IPS DF 19.7 (cell line): ENCODE data around the gene PRRT2.

ENCODE experiments used
- DNase-seq: peaks from one replicate; pipeline ENCODE4 v3.0.0-alpha.2; 2013; ENCODE audit warnings: low read depth, low spot score

PRRT2 gene

DNA sequence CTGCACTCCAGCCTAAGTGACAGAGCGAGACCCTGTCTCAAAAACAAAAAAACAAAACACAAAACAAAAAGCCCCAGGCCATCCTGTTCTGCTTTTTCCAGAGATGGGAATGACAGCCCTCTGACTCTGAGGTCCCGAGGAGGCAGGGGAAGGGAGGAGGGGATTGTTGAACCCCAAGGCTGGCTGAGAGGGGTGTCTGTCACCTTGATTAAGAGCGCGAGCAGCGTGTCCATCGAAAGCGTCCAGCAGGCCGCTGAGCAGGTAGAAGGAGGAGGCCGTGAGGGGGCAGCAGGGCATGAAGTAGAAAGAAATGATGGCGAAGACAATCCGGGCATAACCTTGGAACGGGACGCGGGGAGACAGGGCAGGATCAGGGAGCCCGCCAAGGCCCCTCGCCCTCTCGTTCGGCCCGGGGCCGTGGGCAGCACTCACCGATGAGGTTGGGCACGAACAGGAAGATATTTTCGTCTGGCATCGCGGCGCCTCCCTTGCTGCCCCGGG is 50.4 kb downstream of the PRRT2 start:
- no peak for DNase-seq

DNA sequence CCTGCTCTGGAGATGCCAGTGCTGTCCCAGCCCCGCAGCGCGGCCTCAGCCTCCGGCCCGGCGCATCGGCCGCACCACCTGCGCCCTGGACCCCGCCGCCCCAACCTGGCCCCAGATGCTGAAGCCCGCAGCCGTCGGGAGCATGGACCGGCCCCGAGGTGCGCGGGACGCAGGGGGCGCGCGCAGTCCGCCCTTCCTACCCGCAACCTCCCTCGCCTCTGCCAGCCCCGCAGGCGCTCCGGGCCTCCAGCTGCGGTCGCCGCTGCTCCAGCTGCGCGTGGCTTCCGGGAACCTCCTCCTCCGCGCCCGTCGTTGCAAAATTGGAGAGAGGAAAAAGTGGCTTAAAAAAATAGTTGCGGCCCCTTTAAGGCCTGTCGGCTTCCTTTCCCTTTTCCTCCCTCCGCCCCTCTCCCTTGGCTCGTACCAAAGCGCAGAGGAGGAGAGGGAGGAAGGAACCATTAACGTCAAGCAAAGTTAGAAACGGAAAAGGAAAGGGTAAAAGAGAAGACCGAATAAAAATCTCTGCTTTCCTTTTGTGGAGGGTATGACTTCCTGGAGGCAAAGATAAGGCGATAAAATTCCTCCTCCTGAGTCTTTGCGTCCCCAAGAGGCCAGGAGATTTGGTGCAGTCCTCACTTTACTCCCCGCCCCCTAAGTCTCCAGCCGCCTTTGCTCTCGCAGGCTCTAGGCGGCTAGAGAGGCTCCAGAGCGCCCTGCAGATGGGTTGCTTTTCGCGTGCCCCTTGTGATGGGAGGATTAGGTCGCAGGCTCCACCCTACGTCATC is 51.1 kb downstream of the PRRT2 start, which contains the start of gene CDIPT:
TSS of gene CDIPT (minus strand) at position 343 of the 785 bp plus-strand sequence. CDS start 369 bp downstream, outside the sequence.
- peak; percentile 95 for DNase-seq

DNA sequence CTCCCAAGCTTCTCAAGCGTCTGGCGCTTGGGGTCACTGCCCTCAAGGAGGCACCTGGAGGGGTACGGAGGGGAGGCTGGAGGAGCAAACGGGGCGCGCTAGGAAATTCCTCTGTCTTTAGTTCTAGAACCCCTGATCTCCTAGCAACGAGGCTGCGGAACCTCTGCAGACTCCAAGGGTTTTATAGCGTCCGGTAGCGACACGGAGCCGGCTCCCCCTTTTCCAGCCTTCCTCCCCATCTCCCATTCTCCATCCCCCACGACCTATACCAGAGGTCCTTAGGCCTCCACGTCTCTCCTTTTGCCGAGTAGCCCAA is 51.6 kb downstream of the PRRT2 start:
- DNase-seq, result no peak

DNA sequence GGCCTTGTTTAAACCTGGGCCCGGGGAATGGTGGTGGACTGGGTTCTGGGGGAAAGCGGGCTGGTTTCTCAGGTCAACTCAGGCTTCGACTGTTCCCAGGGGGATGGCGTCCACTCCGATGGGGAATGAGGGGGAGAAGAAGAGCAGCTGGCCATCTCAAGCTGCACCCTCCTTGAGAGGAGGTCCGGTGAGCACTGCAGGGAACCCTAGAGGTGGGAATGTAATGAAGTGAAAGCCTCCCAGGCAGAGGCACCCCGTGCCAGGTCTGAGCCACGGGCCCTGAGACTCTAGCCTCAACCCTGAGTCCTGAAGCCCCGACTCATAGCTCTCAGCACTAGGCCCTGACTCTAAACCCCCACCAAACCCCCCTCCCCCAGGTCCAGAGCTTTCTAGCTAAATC is 52.2 kb downstream of the PRRT2 start:
- DNase-seq, result no peak
